Esophagus muscularis mucosa (tissue), 3 donors: Measurements from ENCODE around the gene KCND3.

ENCODE experiments used
- CTCF ChIP-seq, 3 experiments: fragments of 200-600 bp in 2 of 3; fragments of 450-650 bp in 1 of 3; sonication (generic) in 2 of 3; IDR thresholded peaks; one replicate each; pipeline ENCODE4 v1.5.1; 2017 to 2019; ENCODE audit warnings: antibody characterized with exemption in 3 of 3, mild to moderate bottlenecking in 2 of 3, moderate library complexity in 1 of 3
- POLR2A ChIP-seq: fragments of 450-650 bp; IDR thresholded peaks from one replicate; pipeline ENCODE4 v1.6.1; 2017; ENCODE audit warnings: antibody characterized with exemption, moderate library complexity, mild to moderate bottlenecking, low read depth

GRCh38 chr1:111967886-111968285 lies 21.6 kb downstream of the KCND3 start:
- TF ChIP-seq CTCF (IDR thresholded peaks at IDR 0.05) (no peak), POLR2A (no peak)
